B cell (primary cell): ENCODE results near the gene ARHGAP9. TPM values are rescaled to one million over a fixed set of nuclear protein-coding genes. Genes with fewer than 3 reads are reported as not detected.
A peak's percentile ranks its signal among the peaks of the same experiment; 100 is the strongest.

Experiments
- ATAC-seq: fragments of 200-7000 bp; cut with Tn5 transposase; one replicate; pipeline ENCODE4 v1.10.0; 2021; ENCODE audit warnings: low read depth, mild to moderate bottlenecking, moderate number of reproducible peaks, moderate library complexity
- CTCF ChIA-PET: fragments of 350-600 bp; sonication (Branson Sonifier 250); formaldehyde crosslinking; loops from one replicate; lab custom pipeline; 2021; ENCODE audit warnings: antibody characterized with exemption, inconsistent platforms; lab: Charles Lee
- POLR2A ChIA-PET: fragments of 350-600 bp; sonication (Branson Sonifier 250); formaldehyde crosslinking; loops from one replicate; lab custom pipeline; 2021; ENCODE audit warnings: antibody characterized with exemption; lab: Charles Lee
- DNase-seq: peaks from one replicate; pipeline ENCODE4 v3.0.0; 2013
- H2AFZ ChIP-seq: 2 replicates; pipeline ENCODE4 v1.6.1; 2012; ENCODE audit warnings: mild to moderate bottlenecking, low read depth, low read length; ENCODE audit not compliant: insufficient read depth, poor library complexity, severe bottlenecking
- H3K27ac ChIP-seq, 2 donors: 1 replicate in 1 of 2; 2 replicates in 1 of 2; pipeline ENCODE4 v1.5.1; 2012 to 2013; ENCODE audit warnings: low read length in 2 of 2, mild to moderate bottlenecking in 2 of 2, moderate library complexity in 1 of 2
- H3K27me3 ChIP-seq, 4 experiments: fragments of 200-600 bp in 1 of 4; sonication (generic) in 1 of 4; replicated peaks in 1 of 4; 1 replicate in 2 of 4; 2 replicates in 2 of 4; pipeline versions ENCODE4 v1.6.1 to v1.7.0; 2013 to 2016; ENCODE audit warnings: low read length in 3 of 4, mild to moderate bottlenecking in 2 of 4, mixed read lengths in 1 of 4, moderate library complexity in 1 of 4; ENCODE audit not compliant: insufficient read depth in 4 of 4, control insufficient read depth in 3 of 4; ENCODE audit errors: control extremely low read depth in 1 of 4
- H3K36me3 ChIP-seq, 2 experiments: replicated peaks in 1 of 2; 1 replicate in 1 of 2; 2 replicates in 1 of 2; pipeline versions ENCODE4 v1.6.1 to v1.7.1; 2013; ENCODE audit warnings: low read length in 1 of 2; ENCODE audit not compliant: insufficient read depth in 2 of 2, control insufficient read depth in 1 of 2; ENCODE audit errors: control extremely low read depth in 1 of 2, extremely low read depth in 1 of 2
- H3K4me1 ChIP-seq, 2 donors: fragments of 200-600 bp in 1 of 2; sonication (generic) in 1 of 2; 1 replicate in 1 of 2; 2 replicates in 1 of 2; pipeline versions ENCODE4 v1.5.1 to v1.6.1; 2013 to 2017; ENCODE audit warnings: low read length in 2 of 2; ENCODE audit not compliant: control insufficient read depth in 2 of 2, insufficient read depth in 2 of 2
- H3K4me2 ChIP-seq: replicated peaks from 2 replicates; pipeline ENCODE3; 2012; ENCODE audit warnings: mild to moderate bottlenecking, low read depth, low read length; ENCODE audit not compliant: poor library complexity, severe bottlenecking
- H3K4me3 ChIP-seq, 5 experiments: fragments of 200-600 bp in 1 of 5; sonication (generic) in 1 of 5; 1 replicate in 3 of 5; 2 replicates in 2 of 5; pipeline versions ENCODE4 v1.5.1 to v1.7.0; 2011 to 2016; ENCODE audit warnings: low read length in 4 of 5, mild to moderate bottlenecking in 4 of 5, low read depth in 2 of 5, control low read depth in 1 of 5, moderate library complexity in 1 of 5; ENCODE audit not compliant: insufficient read depth in 1 of 5; ENCODE audit errors: control extremely low read depth in 1 of 5, extremely low read depth in 1 of 5
- H3K79me2 ChIP-seq: fragments of 200-600 bp; sonication (generic); one replicate; pipeline ENCODE4 v1.6.0; 2016; ENCODE audit warnings: low read length; ENCODE audit not compliant: control insufficient read depth, insufficient read depth
- H3K9ac ChIP-seq: fragments of 200-600 bp; sonication (generic); 2 replicates; pipeline ENCODE4 v1.6.1; 2017; ENCODE audit warnings: mild to moderate bottlenecking, low read length, moderate library complexity
- H3K9me3 ChIP-seq, 3 donors: one replicate each; pipeline versions ENCODE4 v1.6.1 to v1.7.1; 2013; ENCODE audit warnings: low read length in 2 of 3; ENCODE audit not compliant: control insufficient read depth in 2 of 3, insufficient read depth in 1 of 3; ENCODE audit errors: control extremely low read depth in 1 of 3
- H4K20me1 ChIP-seq: 2 replicates; pipeline ENCODE4 v1.6.0; 2012; ENCODE audit warnings: mild to moderate bottlenecking, low read length; ENCODE audit not compliant: insufficient read depth, control insufficient read depth, poor library complexity, severe bottlenecking
- H3K27ac Mint-ChIP-seq: one replicate; pipeline ENCODE4 v1.8.0; 2021; ENCODE audit warnings: mixed read lengths
- H3K27me3 Mint-ChIP-seq: one replicate; pipeline ENCODE4 v1.8.0; 2021; ENCODE audit warnings: mixed read lengths
- H3K4me1 Mint-ChIP-seq: one replicate; pipeline ENCODE4 v1.8.0; 2021; ENCODE audit warnings: mixed read lengths
- H3K4me3 Mint-ChIP-seq: one replicate; pipeline ENCODE4 v1.8.0; 2021; ENCODE audit warnings: mixed read lengths
- H3K9me3 Mint-ChIP-seq: one replicate; pipeline ENCODE4 v1.8.0; 2022; ENCODE audit warnings: mixed read lengths; ENCODE audit not compliant: insufficient read depth
- CTCF ChIP-seq: fragments of 200-600 bp; IDR thresholded peaks from one replicate; pipeline ENCODE4 v1.8.0; 2022; ENCODE audit warnings: antibody characterized with exemption, mild to moderate bottlenecking
- EZH2 ChIP-seq: IDR thresholded peaks from 2 replicates; pipeline ENCODE4 v1.6.1; 2012; ENCODE audit warnings: borderline replicate concordance, low read depth, mild to moderate bottlenecking, moderate library complexity, low read length; ENCODE audit not compliant: insufficient read depth, poor library complexity, severe bottlenecking
- whole genome bisulfite sequencing: methylation state at CpG from one replicate; pipeline ENCODE4 v1.1.5; 2013; ENCODE audit warnings: missing lambda C conversion rate; ENCODE audit not compliant: insufficient coverage; 5-methylcytosine and 5-hydroxymethylcytosine counted together
- intact Hi-C: fragments of 100-400 bp; cut with micrococcal nuclease; formaldehyde crosslinking; loops from one replicate; pipeline ENCODE4 v1.10.0; 2022
- polyA plus RNA-seq: library from polyadenylated mRNA; depleted of rRNA; stranded (reverse); fragments of >200 nt; gene quantifications from 2 replicates; pipeline ENCODE4 v1.2.3, GENCODE V29; 2012
- total RNA-seq, 2 donors: library from RNA; stranded (reverse); fragments of 120-200 nt in 1 of 2; gene quantifications; 1 replicate in 1 of 2; 2 replicates in 1 of 2; pipeline versions ENCODE4 v1.2.3 to v1.2.4, GENCODE V29; 2013 to 2022

ARHGAP9 gene
- total and polyA plus RNA-seq, 2 donors (not counting 1 experiment from before 2014, with no cell fraction given): 161 to 390 TPM

GRCh38 chr12:57454566-57455373 is 24.9 kb downstream of the ARHGAP9 start, which contains the start of gene INHBE:
Gene INHBE, plus strand, starts transcription at chr12:57455307. Its CDS starts 230 bp downstream, at chr12:57455537.
- peaks cover 14 to 18% of the 10 kb centered on the region in 2 donors for H3K4me1 ChIP-seq

More at GRCh38 chr12:57454566-57455373, 24.9 kb downstream of the ARHGAP9 start, which contains the start of gene INHBE:
- intact Hi-C loops: loop anchor here (5.0 to 10.0 kb wide), 2 partner anchors 300 to 342 kb away; partner anchors contain the start of genes CDK4, MARCHF9 and STAT6
- Histone ChIP-seq H3K4me3 (peak within 1 kb of the TSS in 2 of 5 experiments; percentile 8 to 39), H3K27ac (no peak within 1 kb of the TSS), H4K20me1 (no peaks in the 10 kb centered on the region), H3K9me3 (no peaks in the 10 kb centered on the region), H3K9ac (peak within 1 kb of the TSS; percentile 22), H2AFZ (peak within 1 kb of the TSS; percentile 83), H3K79me2 (no peaks in the 10 kb centered on the region), H3K27me3 (no peaks in the 10 kb centered on the region), H3K4me2 (peak within 1 kb of the TSS; percentile 77), H3K36me3 (no peaks in the 10 kb centered on the region)
- POLR2A ChIA-PET: no interaction called here
- TF ChIP-seq CTCF: no peak
- no peak for TF ChIP-seq EZH2
- H3K4me3 Mint-ChIP-seq: peak within 1 kb of the TSS; percentile 85
- ATAC-seq: no peak
- H3K27me3 Mint-ChIP-seq: peaks cover 4% of the 10 kb centered on the region
- peak within 1 kb of the TSS; percentile 75 for H3K27ac Mint-ChIP-seq
- H3K9me3 Mint-ChIP-seq: no peaks in the 10 kb centered on the region
- CTCF ChIA-PET: interaction anchor here (0.6 to 6.9 kb wide), 20 partner anchors 9 to 241 kb away, joined by 3 to 126 read pairs (median 6); partner anchors contain the start of gene INHBC
- no peak for DNase-seq
- H3K4me1 Mint-ChIP-seq: peaks cover 31% of the 10 kb centered on the region
- 77% methylated on average over 7 of the region's 10 CpGs for WGBS
